GM23248 (cell line): Measurements from ENCODE around the gene IGSF5. TPM values are rescaled to one million over a fixed set of nuclear protein-coding genes. Genes with fewer than 3 reads are reported as not detected.

Experiments used
- DNase-seq: peaks from one replicate; pipeline ENCODE4 v3.0.0-alpha.2; 2015
- H2AFZ ChIP-seq: fragments of 200-600 bp; sonication (generic); 2 replicates; pipeline ENCODE4 v1.6.1; 2016; ENCODE audit warnings: antibody characterized with exemption
- H3F3A ChIP-seq: fragments of 200-600 bp; sonication (generic); 2 replicates; pipeline ENCODE4 v1.6.1; 2016; ENCODE audit warnings: mild to moderate bottlenecking, antibody characterized with exemption, mixed run types; ENCODE audit not compliant: insufficient read depth
- H3K27ac ChIP-seq: fragments of 200-600 bp; sonication (generic); 2 replicates; pipeline ENCODE4 v1.5.1; 2016; ENCODE audit warnings: mild to moderate bottlenecking
- H3K27me3 ChIP-seq: fragments of 200-600 bp; sonication (generic); replicated peaks from 2 replicates; pipeline ENCODE4 v1.6.1; 2016; ENCODE audit warnings: mild to moderate bottlenecking; ENCODE audit not compliant: insufficient read depth
- H3K36me3 ChIP-seq: fragments of 200-600 bp; sonication (generic); 2 replicates; pipeline ENCODE4 v1.6.1; 2016; ENCODE audit warnings: low read depth, mild to moderate bottlenecking
- H3K4me1 ChIP-seq: fragments of 200-600 bp; sonication (generic); 2 replicates; pipeline ENCODE4 v1.6.1; 2016; ENCODE audit warnings: mild to moderate bottlenecking; ENCODE audit not compliant: insufficient read depth
- H3K4me2 ChIP-seq: fragments of 200-600 bp; sonication (generic); one replicate; pipeline ENCODE4 v1.6.1; 2016; ENCODE audit warnings: mild to moderate bottlenecking; ENCODE audit not compliant: unreplicated experiment
- H3K4me3 ChIP-seq: fragments of 200-600 bp; sonication (generic); 2 replicates; pipeline ENCODE4 v1.5.1; 2016; ENCODE audit warnings: mild to moderate bottlenecking
- H3K79me2 ChIP-seq: fragments of 200-600 bp; sonication (generic); 2 replicates; pipeline ENCODE4 v1.6.1; 2016; ENCODE audit warnings: mild to moderate bottlenecking; ENCODE audit not compliant: insufficient read depth
- H3K9ac ChIP-seq: fragments of 200-600 bp; sonication (generic); 2 replicates; pipeline ENCODE4 v1.6.1; 2016; ENCODE audit warnings: mild to moderate bottlenecking
- H3K9me2 ChIP-seq: fragments of 200-600 bp; sonication (generic); 2 replicates; pipeline ENCODE4 v1.6.1; 2016; ENCODE audit warnings: mixed run types, mild to moderate bottlenecking, moderate library complexity; ENCODE audit not compliant: insufficient read depth
- H3K9me3 ChIP-seq: fragments of 200-600 bp; sonication (generic); one replicate; pipeline ENCODE4 v1.6.1; 2017; ENCODE audit warnings: low read depth
- H4K20me1 ChIP-seq: fragments of 200-600 bp; sonication (generic); 2 replicates; pipeline ENCODE4 v1.6.0; 2016; ENCODE audit not compliant: insufficient read depth
- EZH2 ChIP-seq: fragments of 200-600 bp; sonication (generic); IDR thresholded peaks from 2 replicates; pipeline ENCODE4 v1.6.1; 2018; ENCODE audit warnings: antibody characterized with exemption, mild to moderate bottlenecking; ENCODE audit not compliant: insufficient read depth, poor library complexity, severe bottlenecking
- EZH2phosphoT487 ChIP-seq: fragments of 200-600 bp; sonication (generic); IDR thresholded peaks from 2 replicates; pipeline ENCODE4 v1.6.1; 2018; ENCODE audit warnings: antibody characterized with exemption, moderate library complexity, mild to moderate bottlenecking, low read depth; ENCODE audit not compliant: insufficient read depth
- WGBS, 2 experiments: methylation state at CpG; one replicate each; pipeline ENCODE4 v1.1.6; 2015 to 2017; ENCODE audit warnings: low lambda C conversion rate in 2 of 2, low coverage in 1 of 2; ENCODE audit errors: missing lambda C conversion rate in 2 of 2; 5-methylcytosine and 5-hydroxymethylcytosine counted together
- in situ Hi-C: fragments of 300-500 bp; cut with MboI; formaldehyde crosslinking; loops from 2 replicates; pipeline ENCODE4 v1.15.0; 2020
- polyA plus RNA-seq: library from polyadenylated mRNA; unstranded; fragments of >200 nt; fragmentation: Nextera tagmentation; extraction: Ambion mirVana; gene quantifications from 2 replicates; pipeline ENCODE4 v1.2.1, GENCODE V29; 2016
- total RNA-seq: library from RNA; depleted of rRNA; stranded (reverse); fragments of >200 nt; shearing (Covaris generic); gene quantifications from 2 replicates; pipeline ENCODE4 v1.2.3, GENCODE V29; 2014

Gene IGSF5
- total and polyA plus RNA-seq, 2 experiments from 2014 or later, result not detected

- no peak overlapping the region for H3K4me3 ChIP-seq
- no peaks in the 10 kb centered on the region for H3K36me3 ChIP-seq
- in situ Hi-C loops, result loop anchor here (5.0 kb wide), 1 partner anchor 197 kb away; no protein-coding TSS in a partner anchor
- H3K4me1 ChIP-seq, result no peaks in the 10 kb centered on the region
- H3K9ac ChIP-seq, result no peak overlapping the region
- no peak overlapping the region for H2AFZ ChIP-seq
- TF ChIP-seq EZH2 (no peak), EZH2phosphoT487 (no peak)
- no peaks in the 10 kb centered on the region for H4K20me1 ChIP-seq
- no peaks in the 10 kb centered on the region for H3K79me2 ChIP-seq
- no peak for DNase-seq
- no peak overlapping the region for H3K4me2 ChIP-seq
- 56 to 67% methylated on average over 7 of the region's 7 CpGs for WGBS, 2 experiments
- no peaks in the 10 kb centered on the region for H3F3A ChIP-seq
- no peaks in the 10 kb centered on the region for H3K27me3 ChIP-seq
- H3K27ac ChIP-seq, result no peak overlapping the region
- no peaks in the 10 kb centered on the region for H3K9me3 ChIP-seq
- H3K9me2 ChIP-seq, result no peaks in the 10 kb centered on the region
Measured at GRCh38 chr21:39713905-39714304, 31.1 kb upstream of the IGSF5 start.

- Histone ChIP-seq H3K79me2 (no peaks in the 10 kb centered on the region), H3K4me2 (no peak overlapping the region), H3K27ac (no peak overlapping the region), H3K9me3 (no peaks in the 10 kb centered on the region), H3F3A (no peaks in the 10 kb centered on the region), H4K20me1 (no peaks in the 10 kb centered on the region), H3K4me1 (no peaks in the 10 kb centered on the region), H3K9me2 (no peaks in the 10 kb centered on the region), H2AFZ (no peak overlapping the region), H3K9ac (no peak overlapping the region), H3K4me3 (no peak overlapping the region), H3K27me3 (no peaks in the 10 kb centered on the region), H3K36me3 (no peaks in the 10 kb centered on the region)
- TF ChIP-seq EZH2, result no peak
- DNase-seq, result no peak
- in situ Hi-C loops, result loop anchor here (5.0 kb wide), 1 partner anchor 197 kb away; no protein-coding TSS in a partner anchor
- 6 to 11% methylated on average over 1 of the region's 1 CpG for WGBS, 2 experiments
Measured at GRCh38 chr21:39714331-39714730, 30.7 kb upstream of the IGSF5 start.

- Histone ChIP-seq H3K9me2 (no peaks in the 10 kb centered on the region), H3K27ac (no peak overlapping the region), H3K79me2 (no peaks in the 10 kb centered on the region), H3K4me2 (no peak overlapping the region), H3F3A (no peaks in the 10 kb centered on the region), H3K4me3 (no peak overlapping the region), H3K36me3 (no peaks in the 10 kb centered on the region), H3K9ac (no peak overlapping the region), H2AFZ (no peak overlapping the region), H4K20me1 (no peaks in the 10 kb centered on the region), H3K4me1 (no peaks in the 10 kb centered on the region), H3K27me3 (no peaks in the 10 kb centered on the region), H3K9me3 (no peaks in the 10 kb centered on the region)
- TF ChIP-seq EZH2phosphoT487 (no peak), EZH2 (no peak)
- WGBS, 2 experiments, result 18 to 25% methylated on average over 10 of the region's 10 CpGs
- DNase-seq, result peak; percentile 59
- in situ Hi-C loops, result no loop called here
Measured at GRCh38 chr21:39715804-39716397, 29.1 kb upstream of the IGSF5 start.

GRCh38 chr21:39720126-39720778 lies 24.7 kb upstream of the IGSF5 start:
- Histone ChIP-seq H3K9me2 (no peaks in the 10 kb centered on the region), H3K4me2 (no peak overlapping the region), H3K4me3 (no peak overlapping the region), H3K9me3 (no peaks in the 10 kb centered on the region), H3F3A (no peaks in the 10 kb centered on the region), H3K36me3 (no peaks in the 10 kb centered on the region), H3K4me1 (no peaks in the 10 kb centered on the region), H3K79me2 (no peaks in the 10 kb centered on the region), H2AFZ (no peak overlapping the region), H3K27me3 (no peaks in the 10 kb centered on the region), H3K27ac (no peak overlapping the region), H3K9ac (no peak overlapping the region), H4K20me1 (no peaks in the 10 kb centered on the region)
- peak; percentile 42 for DNase-seq
- TF ChIP-seq EZH2phosphoT487 (no peak), EZH2 (no peak)
- in situ Hi-C loops, result no loop called here
- WGBS, 2 experiments, result 18 to 20% methylated on average over 5 of the region's 5 CpGs

GRCh38 chr21:39721885-39722284 lies 23.1 kb upstream of the IGSF5 start:
- DNase-seq, result no peak
- Histone ChIP-seq H3K9me2 (no peaks in the 10 kb centered on the region), H2AFZ (no peak overlapping the region), H3K4me3 (no peak overlapping the region), H3K9me3 (no peaks in the 10 kb centered on the region), H3K79me2 (no peaks in the 10 kb centered on the region), H3K4me1 (no peaks in the 10 kb centered on the region), H3F3A (no peaks in the 10 kb centered on the region), H3K9ac (no peak overlapping the region), H3K4me2 (no peak overlapping the region), H3K27ac (no peak overlapping the region), H4K20me1 (no peaks in the 10 kb centered on the region), H3K36me3 (no peaks in the 10 kb centered on the region), H3K27me3 (no peaks in the 10 kb centered on the region)
- TF ChIP-seq EZH2phosphoT487, result no peak
- WGBS, 2 experiments, result 7 to 22% methylated on average over 1 of the region's 1 CpG
- in situ Hi-C loops, result no loop called here
